ENCODE measurements around the gene COMMD1.
"Not testable (repeated sequence)": the region's sequence is repeated elsewhere in the genome, so short reads cannot be mapped to it uniquely, and the experiment has no call there.

The COMMD1 gene

GRCh38 chr2:62071760-62072680 lies 166.5 kb downstream of the COMMD1 start:
- no peak for DNase-seq (ENCODE audit: low read depth in 2 of 2)

GRCh38 chr2:62074233-62074632 lies 168.8 kb downstream of the COMMD1 start:
- DNase-seq (ENCODE audit: low read depth in 2 of 2) = no peak

- DNase-seq (ENCODE audit: low read depth in 2 of 2) = no peak
These were observed 171.6 kb downstream of the COMMD1 start for GRCh38 chr2:62076980-62077638.

GRCh38 chr2:62084801-62085200 lies 179.3 kb downstream of the COMMD1 start:
- no peak for DNase-seq (ENCODE audit: low read depth in 2 of 2)

- no peak for DNase-seq (ENCODE audit: low read depth in 2 of 2)
These were observed 184.2 kb downstream of the COMMD1 start for GRCh38 chr2:62089658-62090057.

- no peak for DNase-seq (ENCODE audit: low read depth in 2 of 2)
These were observed 186.0 kb downstream of the COMMD1 start for GRCh38 chr2:62091471-62091870.

GRCh38 chr2:62099050-62099449 lies 193.6 kb downstream of the COMMD1 start:
- no peak for DNase-seq (ENCODE audit: low read depth in 2 of 2)

- DNase-seq (ENCODE audit: low read depth in 2 of 2) = no peak
These were observed 194.2 kb downstream of the COMMD1 start for GRCh38 chr2:62099523-62100175.

- no peak for DNase-seq (ENCODE audit: low read depth in 2 of 2)
These were observed 196.4 kb downstream of the COMMD1 start for GRCh38 chr2:62101886-62102285.

GRCh38 chr2:62102402-62102920 lies 197.0 kb downstream of the COMMD1 start:
- no peak for DNase-seq (ENCODE audit: low read depth in 2 of 2)

- no peak for DNase-seq (ENCODE audit: low read depth in 2 of 2)
These were observed 204.1 kb downstream of the COMMD1 start for GRCh38 chr2:62109554-62109953.

GRCh38 chr2:62110415-62111025 lies 205.0 kb downstream of the COMMD1 start:
- no peak for DNase-seq (ENCODE audit: low read depth in 2 of 2)

GRCh38 chr2:62112179-62112578 lies 206.7 kb downstream of the COMMD1 start:
- no peak for DNase-seq (ENCODE audit: low read depth in 2 of 2)

GRCh38 chr2:62114564-62114963 lies 209.1 kb downstream of the COMMD1 start:
- DNase-seq (ENCODE audit: low read depth in 2 of 2) = no peak

GRCh38 chr2:62116983-62117382 lies 211.5 kb downstream of the COMMD1 start:
- no peak for DNase-seq (ENCODE audit: low read depth in 2 of 2)

- no peak for DNase-seq (ENCODE audit: low read depth in 2 of 2)
These were observed 212.7 kb downstream of the COMMD1 start for GRCh38 chr2:62118160-62118559.

GRCh38 chr2:62119311-62119974 lies 214.0 kb downstream of the COMMD1 start:
- no peak for DNase-seq (ENCODE audit: low read depth in 2 of 2)

- not testable (repeated sequence) for DNase-seq (ENCODE audit: low read depth in 2 of 2)
These were observed 220.8 kb downstream of the COMMD1 start for GRCh38 chr2:62126239-62126638.

GRCh38 chr2:62133320-62133823 lies 227.9 kb downstream of the COMMD1 start:
- DNase-seq (ENCODE audit: low read depth in 2 of 2) = no peak

- no peak for DNase-seq (ENCODE audit: low read depth in 2 of 2)
These were observed 231.7 kb downstream of the COMMD1 start for GRCh38 chr2:62136956-62137830.
